HG02973 (cell line): Measurements from ENCODE around the gene SEH1L.

ENCODE experiments used
- ATAC-seq: cut with Tn5 transposase; IDR thresholded peaks from one replicate; pipeline ENCODE4 v1.9.1; 2021; ENCODE audit warnings: moderate library complexity; ENCODE audit not compliant: unreplicated experiment

The SEH1L gene

GRCh38 chr18:13035249-13035914, 87.6 kb downstream of the SEH1L start:
- no peak for ATAC-seq

GRCh38 chr18:13036622-13037320, 89.0 kb downstream of the SEH1L start:
- ATAC-seq = no peak
